ENCODE data around the gene GCSH. TPM values are rescaled to one million over a fixed set of nuclear protein-coding genes. Genes with fewer than 3 reads are reported as not detected.

The GCSH gene
- polyA plus RNA-seq, 1 of the 3 experiments (the other 2 are of a cell fraction), result 20.7 TPM

- Histone ChIP-seq H3K4me1 (ENCODE audit: control insufficient read depth in 1 of 2, insufficient read depth in 2 of 2, low read depth in 1 of 2, low read length in 1 of 2) (no peaks in the 10 kb centered on the region), H3K9ac (no peak overlapping the region), H3K4me3 (ENCODE audit: low read depth in 2 of 2, low read length in 1 of 2) (no peak overlapping the region), H3K27me3 (ENCODE audit: insufficient read depth) (no peaks in the 10 kb centered on the region), H3K36me3 (replicated peaks in 1 of 2; ENCODE audit: control insufficient read depth in 1 of 2, insufficient read depth in 2 of 2, low read length in 1 of 2) (no peaks in the 10 kb centered on the region), H3K79me2 (ENCODE audit: insufficient read depth) (no peaks in the 10 kb centered on the region), H3K4me2 (no peak overlapping the region), H3K27ac (ENCODE audit: low read depth in 2 of 2, low read length in 1 of 2) (no peak overlapping the region), H4K20me1 (ENCODE audit: insufficient read depth) (no peaks in the 10 kb centered on the region), H2AFZ (ENCODE audit: low read depth) (no peak overlapping the region), H3K9me3 (no peaks in the 10 kb centered on the region), H3K9me2 (no peaks in the 10 kb centered on the region), H3F3A (replicated peaks; ENCODE audit: insufficient read depth) (no peaks in the 10 kb centered on the region)
- DNase-seq, result no peak
- ChIA-PET POLR2A (no interaction called here), CTCF (interaction anchor here (1.4 kb wide), 1 partner anchor 18 kb away, joined by 3 read pairs; no protein-coding TSS in a partner anchor)
- WGBS (ENCODE audit: low lambda C conversion rate), result 96% methylated on average over 1 of the region's 1 CpG
- TF ChIP-seq MAX (IDR thresholded peaks at IDR 0.05; ENCODE audit: low read depth) (no peak), GABPA (IDR thresholded peaks at IDR 0.05; ENCODE audit: low read depth) (no peak), POLR2AphosphoS5 (IDR thresholded peaks at IDR 0.05; ENCODE audit: low read depth, low read length) (no peak), EZH2phosphoT487 (IDR thresholded peaks at IDR 0.05; ENCODE audit: borderline replicate concordance, low read depth) (no peak), TEAD4 (IDR thresholded peaks at IDR 0.05; ENCODE audit: borderline replicate concordance, insufficient read depth) (no peak), ELF1 (IDR thresholded peaks at IDR 0.05) (no peak), YY1 (IDR thresholded peaks at IDR 0.05; ENCODE audit: low read depth) (no peak), FOXM1 (IDR thresholded peaks at IDR 0.05; ENCODE audit: low read depth) (no peak), SIN3A (IDR thresholded peaks at IDR 0.05; ENCODE audit: borderline replicate concordance, low read depth, low read length) (no peak), RXRA (IDR thresholded peaks at IDR 0.05; ENCODE audit: borderline replicate concordance, low read depth) (no peak), NFIC (IDR thresholded peaks at IDR 0.05; ENCODE audit: borderline replicate concordance) (no peak), MEF2A (IDR thresholded peaks at IDR 0.05; ENCODE audit: borderline replicate concordance, low read depth) (no peak), RAD21 (IDR thresholded peaks at IDR 0.05; ENCODE audit: low read length) (no peak), TAF1 (IDR thresholded peaks at IDR 0.05; ENCODE audit: borderline replicate concordance, low read depth, low read length) (no peak), MXI1 (IDR thresholded peaks at IDR 0.05; ENCODE audit: low read depth, low read length) (no peak), FOSL2 (IDR thresholded peaks at IDR 0.05; ENCODE audit: borderline replicate concordance, low read depth) (no peak), SMC3 (IDR thresholded peaks at IDR 0.05; ENCODE audit: low read depth, low read length) (no peak), TCF12 (IDR thresholded peaks at IDR 0.05) (no peak)
Observed at GRCh38 chr16:81067166-81067565, 29.0 kb downstream of the GCSH start.

- Histone ChIP-seq H3K36me3 (replicated peaks in 1 of 2; ENCODE audit: control insufficient read depth in 1 of 2, insufficient read depth in 2 of 2, low read length in 1 of 2) (no peaks in the 10 kb centered on the region), H3K4me3 (ENCODE audit: low read depth in 2 of 2, low read length in 1 of 2) (no peak overlapping the region), H3K9me2 (no peaks in the 10 kb centered on the region), H3K27ac (ENCODE audit: low read depth in 2 of 2, low read length in 1 of 2) (no peak overlapping the region), H3K27me3 (ENCODE audit: insufficient read depth) (no peaks in the 10 kb centered on the region), H3K4me2 (no peak overlapping the region), H3K79me2 (ENCODE audit: insufficient read depth) (no peaks in the 10 kb centered on the region), H3K9ac (no peak overlapping the region), H3K4me1 (ENCODE audit: control insufficient read depth in 1 of 2, insufficient read depth in 2 of 2, low read depth in 1 of 2, low read length in 1 of 2) (no peaks in the 10 kb centered on the region), H3K9me3 (no peaks in the 10 kb centered on the region), H3F3A (replicated peaks; ENCODE audit: insufficient read depth) (no peaks in the 10 kb centered on the region), H4K20me1 (ENCODE audit: insufficient read depth) (no peaks in the 10 kb centered on the region), H2AFZ (ENCODE audit: low read depth) (no peak overlapping the region)
- ChIA-PET CTCF (interaction anchor here (0.8 to 2.4 kb wide), 3 partner anchors 18 to 62 kb away, joined by 3 to 8 read pairs (median 3); partner anchors contain the start of gene ATMIN), POLR2A (no interaction called here)
- 73% methylated on average over 4 of the region's 4 CpGs for WGBS (ENCODE audit: low lambda C conversion rate)
- no peak for DNase-seq
- no peak for TF ChIP-seq NRF1 (IDR thresholded peaks at IDR 0.05; ENCODE audit: low read depth, low read length)
- TF ChIP-seq USF1 (IDR thresholded peaks at IDR 0.05; ENCODE audit: borderline replicate concordance, low read depth), result no peak
- no peak for TF ChIP-seq YY1 (IDR thresholded peaks at IDR 0.05; ENCODE audit: low read depth)
- TF ChIP-seq FOXM1 (IDR thresholded peaks at IDR 0.05; ENCODE audit: low read depth), result no peak
- no peak for TF ChIP-seq MAX (IDR thresholded peaks at IDR 0.05; ENCODE audit: low read depth)
- no peak for TF ChIP-seq NFIC (IDR thresholded peaks at IDR 0.05; ENCODE audit: borderline replicate concordance)
- TF ChIP-seq JUND (IDR thresholded peaks at IDR 0.05), result no peak
- TF ChIP-seq POLR2AphosphoS5 (IDR thresholded peaks at IDR 0.05; ENCODE audit: low read depth, low read length), result no peak
- no peak for TF ChIP-seq RFX5 (IDR thresholded peaks at IDR 0.05; ENCODE audit: low read length)
Observed at GRCh38 chr16:81066681-81067080, 29.5 kb downstream of the GCSH start.

Data from SK-N-SH (cell line).